GM13977 (cell line): Measurements from ENCODE around the gene COL4A2.

Experiments used
- DNase-seq: peaks from one replicate; pipeline ENCODE4 v3.0.0; 2012; ENCODE audit warnings: low spot score
- CTCF ChIP-seq: IDR thresholded peaks from 2 replicates; pipeline ENCODE4 v1.5.1; 2012; ENCODE audit warnings: mild to moderate bottlenecking, control low read depth; ENCODE audit not compliant: insufficient read depth; ENCODE audit errors: extremely low read depth, missing control alignments
- in situ Hi-C: fragments of 300-500 bp; cut with MboI; formaldehyde crosslinking; loops from one replicate; pipeline ENCODE4 v1.12.0; 2022; ENCODE audit warnings: low sequenced_read_pairs, low pct_unique_long_range_greater_than_20kb, mixed read lengths, inconsistent platforms; ENCODE audit not compliant: unreplicated experiment

The COL4A2 gene

DNA sequence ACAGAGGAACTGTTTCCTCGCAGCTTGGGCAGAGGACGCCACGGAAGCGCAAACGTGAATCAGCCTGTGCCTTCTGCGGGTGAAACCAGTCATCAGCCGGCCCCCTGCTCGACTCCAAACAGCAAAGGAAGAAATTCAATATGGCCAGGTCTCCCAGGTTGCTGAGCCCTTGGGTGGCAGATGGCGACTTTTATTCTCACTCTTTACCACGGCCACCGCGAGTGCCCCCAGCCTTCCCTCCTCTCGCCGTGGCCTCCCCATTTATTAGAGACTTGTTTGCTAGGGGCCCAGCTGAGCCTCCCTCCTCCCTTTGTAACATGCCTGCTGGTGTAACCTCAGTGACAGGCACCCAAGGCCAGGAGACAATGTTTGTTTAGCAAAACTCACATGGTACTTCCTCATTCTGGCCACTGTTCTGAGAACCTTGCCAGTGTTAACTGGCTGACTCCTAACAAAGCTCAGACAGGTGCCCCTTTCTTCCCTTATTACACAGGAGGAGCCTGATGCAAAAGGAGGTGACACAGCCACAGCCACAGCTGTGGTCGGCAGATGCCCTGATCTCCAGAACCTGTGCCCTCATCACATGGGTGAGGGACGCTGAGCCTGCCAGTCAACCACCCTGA is 248.6 kb downstream of the COL4A2 start:
- DNase-seq, result no peak
- no peak for TF ChIP-seq CTCF
- in situ Hi-C loops, result loop anchor here (25.0 kb wide), 1 partner anchor 93 kb away; no protein-coding TSS in a partner anchor

GRCh38 chr13:110556224-110556606 is 249.1 kb downstream of the COL4A2 start:
- no peak for DNase-seq
- in situ Hi-C loops, result loop anchor here (25.0 kb wide), 1 partner anchor 94 kb away; no protein-coding TSS in a partner anchor
- no peak for TF ChIP-seq CTCF

- DNase-seq, result no peak
- no peak for TF ChIP-seq CTCF
- in situ Hi-C loops, result loop anchor here (25.0 kb wide), 1 partner anchor 95 kb away; no protein-coding TSS in a partner anchor
Observed at GRCh38 chr13:110557082-110557481, 250.0 kb downstream of the COL4A2 start.

DNA sequence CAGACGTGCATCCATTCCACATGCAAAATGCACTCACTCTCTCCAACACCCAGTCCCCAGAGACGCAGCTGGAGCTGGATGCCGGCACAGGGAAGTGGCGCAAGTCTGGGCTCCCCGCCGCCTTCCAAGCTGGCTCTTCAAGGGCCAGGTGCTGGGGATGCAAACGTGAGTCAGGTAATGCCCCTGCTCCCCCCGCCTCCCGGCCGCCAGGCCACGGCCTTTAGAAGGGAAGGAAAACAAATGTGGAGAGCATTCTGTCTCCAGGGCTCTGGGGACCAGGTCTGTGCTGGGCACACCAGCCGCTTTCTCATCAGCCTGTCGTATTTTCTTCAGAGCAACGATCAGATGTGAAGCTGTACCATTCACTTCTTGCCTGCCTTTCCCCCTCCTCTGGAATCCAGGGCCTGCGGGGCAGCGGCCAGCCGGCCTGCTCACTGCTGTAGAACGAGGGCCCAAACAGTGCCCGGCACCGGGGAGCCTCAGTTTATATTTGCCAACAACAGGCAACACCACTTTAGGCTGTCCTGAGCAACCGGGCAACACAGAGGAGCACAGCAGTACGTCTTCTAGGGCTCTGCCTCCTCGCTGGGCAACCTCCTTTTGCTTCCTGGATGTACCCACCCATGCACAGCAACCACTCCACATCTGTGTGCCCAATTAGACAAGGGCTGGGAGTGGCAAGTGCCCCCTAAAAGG is 250.7 kb downstream of the COL4A2 start:
- no peak for DNase-seq
- TF ChIP-seq CTCF, result no peak
- in situ Hi-C loops, result loop anchor here (25.0 kb wide), 1 partner anchor 95 kb away; no protein-coding TSS in a partner anchor

DNA sequence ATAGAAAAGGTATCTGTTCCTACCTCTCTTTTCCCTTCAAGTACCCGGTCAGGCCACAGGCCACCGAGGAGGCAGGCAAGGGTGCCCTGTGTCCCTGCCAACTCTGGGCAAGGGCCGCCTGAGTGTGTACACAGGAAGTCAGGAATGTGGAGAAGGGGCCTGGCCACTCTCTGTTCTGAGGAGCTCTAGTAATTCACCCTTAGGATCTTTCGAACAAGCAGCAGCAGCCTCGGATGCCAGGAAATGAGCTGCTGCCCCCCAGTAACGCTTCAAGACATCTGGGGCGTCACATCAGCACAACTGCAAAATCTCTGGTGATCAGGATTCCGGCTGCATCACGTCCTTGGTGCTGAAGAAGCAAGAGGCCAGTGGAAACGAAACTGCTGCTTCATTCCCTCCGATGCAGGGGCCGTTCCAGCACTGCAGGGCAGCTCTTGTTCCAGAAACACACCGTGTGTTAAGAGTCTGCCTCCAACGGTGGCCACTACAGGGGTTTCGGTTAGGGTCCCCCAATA is 252.4 kb downstream of the COL4A2 start:
- DNase-seq, result no peak
- TF ChIP-seq CTCF, result no peak
- in situ Hi-C loops, result loop anchor here (25.0 kb wide), 1 partner anchor 97 kb away; no protein-coding TSS in a partner anchor

GRCh38 chr13:110559986-110560385 is 252.9 kb downstream of the COL4A2 start:
- TF ChIP-seq CTCF, result no peak
- no peak for DNase-seq
- in situ Hi-C loops, result loop anchor here (25.0 kb wide), 1 partner anchor 98 kb away; no protein-coding TSS in a partner anchor
